T-helper 2 cell (primary cell): ENCODE results near the gene PRXL2C.

Experiments used
- DNase-seq, 5 experiments: peaks; one replicate each; pipeline versions ENCODE4 v3.0.0 to v3.0.0-alpha.2; 2012 to 2022

Gene PRXL2C

GRCh38 chr9:96612105-96612965 is 42.8 kb downstream of the PRXL2C start:
- DNase-seq = no peak

DNA sequence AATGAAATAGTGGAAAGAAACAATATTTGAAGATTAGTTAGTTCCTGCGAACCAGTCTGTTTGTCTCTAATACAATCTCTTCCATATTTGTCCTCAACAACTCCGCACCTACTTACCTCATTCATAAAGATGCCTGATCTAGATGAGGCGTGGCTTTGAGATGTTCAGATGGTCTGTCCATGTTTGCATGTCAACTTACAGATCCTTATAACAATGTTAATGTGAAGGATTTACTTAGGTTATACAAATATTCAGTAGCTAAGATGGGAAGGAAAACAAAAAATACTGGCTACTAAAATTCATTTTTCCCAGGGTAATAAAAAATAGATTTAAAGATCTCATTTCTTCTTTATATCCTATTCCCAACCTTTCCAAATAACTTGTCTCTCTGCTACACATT is 43.8 kb downstream of the PRXL2C start:
- no peak for DNase-seq

- no peak for DNase-seq
These were observed 45.4 kb downstream of the PRXL2C start for GRCh38 chr9:96609732-96610131.

DNA sequence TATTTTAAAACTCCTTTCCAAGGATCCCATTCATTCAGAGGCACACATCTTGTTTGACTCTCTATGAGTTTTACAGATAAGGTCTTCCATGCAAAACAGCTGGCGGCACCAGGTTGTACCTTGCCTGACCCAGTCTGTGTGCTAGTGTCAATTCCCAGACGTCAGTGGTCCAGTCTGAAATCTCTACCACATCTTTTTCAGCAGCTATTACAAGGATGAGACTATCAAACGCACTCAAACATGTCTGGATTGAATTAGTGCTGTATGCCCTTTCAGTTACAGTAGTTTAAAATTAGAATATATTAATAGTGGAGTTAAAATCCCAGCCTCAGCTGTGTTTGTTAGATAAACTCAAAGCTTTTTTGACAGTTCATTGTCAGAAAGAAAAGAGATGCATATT is 47.1 kb downstream of the PRXL2C start:
- no peak for DNase-seq

- DNase-seq = no peak
These were observed 49.8 kb downstream of the PRXL2C start for GRCh38 chr9:96605328-96605727.

- no peak for DNase-seq
These were observed 51.2 kb downstream of the PRXL2C start for GRCh38 chr9:96604004-96604319.

GRCh38 chr9:96603305-96604003 is 51.7 kb downstream of the PRXL2C start:
- DNase-seq = no peak

- DNase-seq = no peak
These were observed 55.8 kb downstream of the PRXL2C start for GRCh38 chr9:96599298-96599697.

DNA sequence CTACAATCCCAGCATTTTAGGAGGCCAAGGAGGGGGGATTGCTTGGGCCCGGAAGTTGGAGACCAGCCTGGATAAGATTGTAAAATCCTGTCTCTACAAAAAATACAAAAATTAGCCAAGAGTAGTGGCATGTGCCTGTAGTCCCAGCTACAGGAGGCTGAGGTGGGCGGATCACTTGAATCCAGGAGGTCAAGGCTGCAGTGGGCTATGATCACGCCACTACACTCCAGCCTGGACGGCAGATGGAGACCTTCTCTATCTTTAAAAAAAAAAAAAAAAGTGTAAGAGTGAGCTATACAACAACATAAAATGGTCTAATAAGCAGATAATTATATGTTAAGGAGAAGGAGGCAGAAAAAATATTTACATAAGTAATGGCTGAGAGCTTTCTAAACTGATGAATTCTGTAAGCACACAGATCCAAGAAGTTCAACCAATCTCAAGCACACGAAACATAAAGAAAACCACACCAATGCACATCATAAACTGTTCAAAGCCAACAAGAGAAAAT is 58.5 kb downstream of the PRXL2C start:
- DNase-seq = no peak
